A549 (cell line): Measurements from ENCODE around the gene CCDC187. TPM values are rescaled to one million over a fixed set of nuclear protein-coding genes. Genes with fewer than 3 reads are reported as not detected.

Source experiments
- ATAC-seq, 2 experiments: fragments of 200-7000 bp in 1 of 2; fragments of >200 bp in 1 of 2; cut with Nextera tagmentation in 1 of 2; cut with Tn5 transposase in 1 of 2; 3 replicates each; pipeline versions ENCODE4 v1.8.0 to v1.9.1; 2018 to 2020; ENCODE audit warnings: mild to moderate bottlenecking in 1 of 2, moderate library complexity in 1 of 2
- CTCF ChIA-PET: fragments of 300-600 bp; sonication (Branson Sonifier 250); formaldehyde crosslinking; extraction: SDS; loops from one replicate; lab custom pipeline; 2021; ENCODE audit warnings: antibody characterized with exemption, inconsistent platforms; lab: Yijun Ruan, JAX
- POLR2A ChIA-PET: fragments of 350-600 bp; formaldehyde crosslinking; extraction: SDS; loops from one replicate; lab custom pipeline; 2021; ENCODE audit warnings: antibody characterized with exemption, inconsistent platforms; lab: Yijun Ruan, JAX
- DNase-seq, 2 experiments: peaks; one replicate each; pipeline versions ENCODE4 v3.0.0 to v3.0.0-alpha.2; 2011 to 2016; ENCODE audit warnings: low read depth in 1 of 2, low spot score in 1 of 2
- FAIRE-seq: peaks from 2 replicates; lab custom pipeline; 2011; peaks lifted over from hg19 to GRCh38; lab: Jason Lieb, UNC
- H3K27ac ChIP-seq, 2 experiments: fragments of >200 bp; sonication (Bioruptor Twin); formaldehyde crosslinking; 3 replicates each; pipeline ENCODE4 v1.5.1; 2016 to 2017
- H3K4me1 ChIP-seq: fragments of >200 bp; sonication (Bioruptor Twin); formaldehyde crosslinking; 3 replicates; pipeline ENCODE4 v1.6.1; 2016
- H3K4me2 ChIP-seq: fragments of >200 bp; sonication (Bioruptor Twin); formaldehyde crosslinking; 3 replicates; pipeline ENCODE4 v1.6.1; 2016
- H3K4me3 ChIP-seq: fragments of >200 bp; sonication (Bioruptor Twin); formaldehyde crosslinking; 3 replicates; pipeline ENCODE4 v1.5.1; 2016
- H3K9me3 ChIP-seq: fragments of >200 bp; sonication (Bioruptor Twin); formaldehyde crosslinking; 3 replicates; pipeline ENCODE4 v1.6.1; 2016
- ATOH8 ChIP-seq: fragments of 250-450 bp; sonication (Bioruptor Pico); IDR thresholded peaks from 2 replicates; pipeline ENCODE4 v1.5.0; 2020; ENCODE audit warnings: low read depth, mild to moderate bottlenecking, moderate library complexity
- BHLHE40 ChIP-seq: IDR thresholded peaks from 2 replicates; pipeline ENCODE4 v1.6.1; 2012; ENCODE audit warnings: low read depth, low read length, inconsistent platforms
- CBX2 ChIP-seq: fragments of 200-600 bp; sonication (generic); IDR thresholded peaks from 2 replicates; pipeline ENCODE4 v1.6.1; 2016; ENCODE audit warnings: low read depth, mild to moderate bottlenecking, borderline replicate concordance
- CBX8 ChIP-seq: fragments of 200-600 bp; sonication (generic); IDR thresholded peaks from 2 replicates; pipeline ENCODE4 v1.6.1; 2016
- CEBPB ChIP-seq, 2 experiments: fragments of >200 bp in 1 of 2; sonication (Bioruptor Twin) in 1 of 2; formaldehyde crosslinking in 1 of 2; IDR thresholded peaks; 2 replicates each; pipeline ENCODE4 v1.6.1; 2012 to 2016
- CHD2 ChIP-seq: fragments of 150-350 bp; IDR thresholded peaks from 2 replicates; pipeline ENCODE4 v1.6.1; 2014; ENCODE audit warnings: low read length; ENCODE audit not compliant: partially characterized antibody
- CHD4 ChIP-seq: fragments of 200-600 bp; sonication (generic); IDR thresholded peaks from 2 replicates; pipeline ENCODE4 v1.6.1; 2016; ENCODE audit warnings: antibody characterized with exemption, mild to moderate bottlenecking, borderline replicate concordance
- CTCF ChIP-seq: fragments of >200 bp; sonication (Bioruptor Twin); formaldehyde crosslinking; IDR thresholded peaks from 3 replicates; pipeline ENCODE4 v1.5.1; 2016
- ELK1 ChIP-seq: fragments of 150-350 bp; IDR thresholded peaks from 2 replicates; pipeline ENCODE4 v1.6.1; 2014; ENCODE audit warnings: low read depth, mild to moderate bottlenecking, low read length
- EP300 ChIP-seq, 2 experiments: fragments of >200 bp; sonication (Bioruptor Twin); formaldehyde crosslinking; IDR thresholded peaks; 2 replicates in 1 of 2; 3 replicates in 1 of 2; pipeline ENCODE4 v1.6.1; 2016 to 2017
- FOSL2 ChIP-seq, 2 experiments: fragments of 450-650 bp in 1 of 2; fragments of >200 bp in 1 of 2; sonication (Bioruptor Twin) in 1 of 2; formaldehyde crosslinking; IDR thresholded peaks; 2 replicates each; pipeline versions ENCODE4 v1.5.0 to v1.6.1; 2016 to 2020; ENCODE audit warnings: mild to moderate bottlenecking in 1 of 2, moderate library complexity in 1 of 2
- HMGXB4 ChIP-seq: fragments of 250-450 bp; sonication (Bioruptor Pico); IDR thresholded peaks from 2 replicates; pipeline ENCODE4 v1.5.0; 2021; ENCODE audit warnings: mild to moderate bottlenecking, moderate library complexity, borderline replicate concordance
- JUNB ChIP-seq: fragments of >200 bp; sonication (Bioruptor Twin); formaldehyde crosslinking; IDR thresholded peaks from 2 replicates; pipeline ENCODE4 v1.6.1; 2016
- MYC ChIP-seq: IDR thresholded peaks from 2 replicates; pipeline ENCODE4 v1.6.1; 2012; ENCODE audit warnings: mild to moderate bottlenecking, inconsistent platforms, low read length, improper control_type of control experiment, borderline replicate concordance
- NPAS2 ChIP-seq: fragments of 250-450 bp; sonication (Bioruptor Pico); IDR thresholded peaks from 2 replicates; pipeline ENCODE4 v1.8.0; 2022; ENCODE audit warnings: mild to moderate bottlenecking, moderate library complexity, borderline replicate concordance
- RAD21 ChIP-seq, 2 experiments: fragments of >200 bp in 1 of 2; sonication (Bioruptor Twin) in 1 of 2; formaldehyde crosslinking in 1 of 2; IDR thresholded peaks in 1 of 2; conservative IDR thresholded peaks in 1 of 2; 2 replicates in 1 of 2; 3 replicates in 1 of 2; pipeline ENCODE4 v1.6.1; 2012 to 2018; ENCODE audit warnings: inconsistent platforms in 1 of 2
- RARB ChIP-seq: fragments of 250-450 bp; sonication (Bioruptor Pico); IDR thresholded peaks from 2 replicates; pipeline ENCODE4 v1.8.0; 2021; ENCODE audit warnings: mild to moderate bottlenecking, moderate library complexity
- REST ChIP-seq: fragments of 200-600 bp; sonication (generic); IDR thresholded peaks from 2 replicates; pipeline ENCODE4 v1.6.1; 2016; ENCODE audit warnings: antibody characterized with exemption, mild to moderate bottlenecking, moderate library complexity
- TFCP2L1 ChIP-seq: fragments of 250-450 bp; sonication (Bioruptor Pico); IDR thresholded peaks from 2 replicates; pipeline ENCODE4 v1.5.0; 2021; ENCODE audit warnings: mild to moderate bottlenecking
- ZC3H11A ChIP-seq: fragments of 450-650 bp; IDR thresholded peaks from 2 replicates; pipeline ENCODE4 v1.6.1; 2014; ENCODE audit warnings: antibody characterized with exemption, mild to moderate bottlenecking
- ZNF302 ChIP-seq: fragments of 250-450 bp; sonication (Bioruptor Pico); IDR thresholded peaks from 2 replicates; pipeline ENCODE4 v1.9.0; 2021; ENCODE audit warnings: inconsistent platforms, mild to moderate bottlenecking, moderate library complexity
- WGBS: methylation state at CpG from one replicate; pipeline ENCODE4 v1.1.6; 2017; ENCODE audit errors: missing lambda C conversion rate; 5-methylcytosine and 5-hydroxymethylcytosine counted together
- polyA plus RNA-seq, 4 experiments: library from polyadenylated mRNA; depleted of rRNA in 3 of 4; stranded (reverse); fragments of >200 nt; fragmentation: RNase III in 1 of 4; extraction: RNeasy Plus Mini Kit Qiagen cat#74134 plus additional on column Dnase treatment in 1 of 4; gene quantifications; 2 replicates in 3 of 4; 3 replicates in 1 of 4; pipeline ENCODE4 v1.2.3, GENCODE V29; 2011 to 2017

The CCDC187 gene
- polyA plus RNA-seq, 2 of the 4 experiments (the other 2 are of a cell fraction): under 0.01 TPM; not detected in 1

GRCh38 chr9:136216541-136217244 is 87.2 kb downstream of the CCDC187 start:
- ATAC-seq (no peak), FAIRE-seq (no peak), DNase-seq (no peak)
- POLR2A ChIA-PET: no interaction called here
- peaks cover 17% of the 10 kb centered on the region for H3K4me1 ChIP-seq
- CTCF ChIA-PET: interaction anchor here (0.6 to 4.8 kb wide), 13 partner anchors 10 to 230 kb away, joined by 3 to 61 read pairs (median 6); partner anchors contain the start of gene LHX3
- no peak overlapping the region for H3K27ac ChIP-seq
- no peaks in the 10 kb centered on the region for H3K9me3 ChIP-seq
- WGBS: 92% methylated on average over 13 of the region's 37 CpGs
- TF ChIP-seq ELK1 (no peak), MYC (no peak), RARB (no peak)
- no peak overlapping the region for H3K4me2 ChIP-seq
- no peak overlapping the region for H3K4me3 ChIP-seq

GRCh38 chr9:136213733-136214132 is 90.2 kb downstream of the CCDC187 start:
- TF ChIP-seq CEBPB (IDR thresholded peaks at IDR 0.05): no peak
- no peak for TF ChIP-seq ZNF302 (CRISPR knock-in tag)
- no peak for TF ChIP-seq CHD2
- no peak for TF ChIP-seq ZC3H11A
- no peak for TF ChIP-seq JUNB
- no peak for TF ChIP-seq TFCP2L1 (CRISPR knock-in tag)
- no peak for TF ChIP-seq RARB
- no peak for TF ChIP-seq BHLHE40
- 91% methylated on average over 8 of the region's 9 CpGs for WGBS
- Histone ChIP-seq H3K4me2 (no peak overlapping the region), H3K27ac (no peak overlapping the region), H3K9me3 (no peaks in the 10 kb centered on the region), H3K4me1 (no peaks in the 10 kb centered on the region), H3K4me3 (no peak overlapping the region)
- ChIA-PET POLR2A (no interaction called here), CTCF (interaction anchor here (4.8 kb wide), 1 partner anchor 13 kb away, joined by 61 read pairs; no protein-coding TSS in a partner anchor)
- FAIRE-seq (no peak), DNase-seq (no peak), ATAC-seq (no peak)

GRCh38 chr9:136212345-136212950 is 91.4 kb downstream of the CCDC187 start:
- POLR2A ChIA-PET: no interaction called here
- H3K4me3 ChIP-seq: no peak overlapping the region
- H3K9me3 ChIP-seq: no peaks in the 10 kb centered on the region
- DNase-seq (no peak), ATAC-seq (no peak), FAIRE-seq (no peak)
- 94% methylated on average over 28 of the region's 28 CpGs for WGBS
- H3K4me1 ChIP-seq: no peaks in the 10 kb centered on the region
- CTCF ChIA-PET: interaction anchor here (0.6 to 2.0 kb wide), 7 partner anchors 11 to 245 kb away, joined by 3 to 4 read pairs (median 3); no protein-coding TSS in a partner anchor
- H3K4me2 ChIP-seq: no peak overlapping the region
- no peak overlapping the region for H3K27ac ChIP-seq
- no peak for TF ChIP-seq JUNB
- TF ChIP-seq HMGXB4: no peak
- no peak for TF ChIP-seq CBX2
- no peak for TF ChIP-seq CBX8
- no peak for TF ChIP-seq EP300 (IDR thresholded peaks at IDR 0.05)
- TF ChIP-seq NPAS2 (CRISPR knock-in tag): no peak
- no peak for TF ChIP-seq ZC3H11A
- no peak for TF ChIP-seq RAD21 (conservative IDR thresholded peaks at IDR 0.05 in 1 of 2, IDR thresholded peaks at IDR 0.05 in 1 of 2)
- no peak for TF ChIP-seq CTCF
- TF ChIP-seq REST: no peak
- no peak for TF ChIP-seq FOSL2 (IDR thresholded peaks at IDR 0.05)
- TF ChIP-seq FOSL2 (CRISPR knock-in tag; IDR thresholded peaks at IDR 0.05): no peak
- TF ChIP-seq ATOH8 (CRISPR knock-in tag): no peak
- TF ChIP-seq CHD4: no peak
